GM21576 (cell line): Measurements from ENCODE around the gene IL7R.
"Not testable (repeated sequence)": the region's sequence is repeated elsewhere in the genome, so short reads cannot be mapped to it uniquely, and the experiment has no call there.

ENCODE experiments used
- ATAC-seq: cut with Tn5 transposase; IDR thresholded peaks from one replicate; pipeline ENCODE4 v1.9.1; 2021; ENCODE audit warnings: mild to moderate bottlenecking, moderate library complexity; ENCODE audit not compliant: unreplicated experiment

The IL7R gene

GRCh38 chr5:35870605-35871004 lies 13.9 kb downstream of the IL7R start:
- ATAC-seq, result no peak

DNA sequence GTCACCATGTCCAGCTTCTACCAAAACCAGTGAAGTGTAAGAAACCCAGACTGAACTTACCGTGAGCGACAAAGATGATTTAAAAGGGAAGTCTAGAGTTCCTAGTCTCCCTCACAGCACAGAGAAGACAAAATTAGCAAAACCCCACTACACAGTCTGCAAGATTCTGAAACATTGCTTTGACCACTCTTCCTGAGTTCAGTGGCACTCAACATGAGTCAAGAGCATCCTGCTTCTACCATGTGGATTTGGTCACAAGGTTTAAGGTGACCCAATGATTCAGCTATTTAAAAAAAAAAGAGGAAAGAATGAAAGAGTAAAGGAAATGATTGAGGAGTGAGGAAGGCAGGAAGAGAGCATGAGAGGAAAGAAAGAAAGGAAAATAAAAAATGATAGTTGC lies 19.8 kb downstream of the IL7R start:
- ATAC-seq, result no peak

DNA sequence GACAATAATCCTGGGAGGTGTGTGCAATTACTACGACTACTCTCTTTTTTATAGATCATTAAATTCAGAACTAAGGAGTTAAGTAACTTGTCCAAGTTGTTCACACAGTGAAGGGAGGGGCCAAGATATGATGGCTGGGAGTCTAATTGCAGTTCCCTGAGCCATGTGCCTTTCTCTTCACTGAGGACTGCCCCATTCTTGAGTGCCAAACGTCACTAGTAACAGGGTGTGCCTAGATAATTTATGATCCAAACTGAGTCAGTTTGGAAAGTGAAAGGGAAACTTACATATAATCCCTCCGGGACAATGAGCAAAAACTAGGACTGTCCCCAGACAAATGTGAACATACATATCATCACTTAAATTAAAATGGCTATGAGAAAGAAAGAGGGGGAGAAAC lies 20.2 kb downstream of the IL7R start:
- no peak for ATAC-seq

- no peak for ATAC-seq
Measured at GRCh38 chr5:35877655-35878054, 21.0 kb downstream of the IL7R start.

- ATAC-seq, result no peak
Measured at GRCh38 chr5:35878079-35878478, 21.4 kb downstream of the IL7R start.

GRCh38 chr5:35879096-35879495 lies 22.4 kb downstream of the IL7R start:
- ATAC-seq, result no peak

DNA sequence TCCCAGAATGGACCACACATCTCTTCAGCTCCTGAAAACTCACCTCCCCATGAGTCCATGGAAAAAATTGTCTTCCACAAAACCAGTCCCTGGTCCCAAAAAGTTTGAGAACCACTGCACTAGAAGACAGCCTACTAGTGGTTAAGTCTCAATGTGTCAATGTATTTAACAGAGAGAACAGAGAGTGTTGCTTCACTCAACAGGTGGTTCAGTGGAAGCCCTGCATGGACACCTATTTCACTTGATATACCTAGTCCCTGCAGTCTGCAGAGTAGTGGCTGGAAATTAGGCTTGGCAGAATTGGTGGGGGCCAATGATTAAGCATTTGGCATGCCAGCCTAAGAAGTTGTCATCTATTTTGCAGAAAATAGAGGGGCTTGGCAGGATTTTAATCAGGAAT lies 23.0 kb downstream of the IL7R start:
- ATAC-seq, result no peak

DNA sequence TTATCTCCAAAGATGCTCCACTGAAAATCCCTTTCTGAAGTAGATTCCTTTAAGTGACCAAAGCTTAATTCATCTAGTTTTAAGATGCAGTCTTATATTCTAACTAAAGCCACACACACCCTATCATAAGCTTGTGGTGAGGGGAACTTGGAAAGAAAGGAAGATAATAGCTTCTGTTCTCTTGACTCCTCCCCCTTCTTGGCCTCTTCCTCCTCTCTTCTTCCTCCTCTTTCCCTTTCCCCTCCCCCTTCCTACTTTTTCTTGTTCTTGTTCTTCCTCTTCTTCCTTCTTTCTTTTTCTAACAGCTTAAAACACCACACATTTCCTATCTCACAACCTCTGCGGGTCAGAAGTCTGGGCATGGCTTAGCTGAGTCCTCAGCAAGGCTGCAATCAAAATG lies 23.5 kb downstream of the IL7R start:
- no peak for ATAC-seq

GRCh38 chr5:35881758-35882157 lies 25.1 kb downstream of the IL7R start:
- no peak for ATAC-seq

DNA sequence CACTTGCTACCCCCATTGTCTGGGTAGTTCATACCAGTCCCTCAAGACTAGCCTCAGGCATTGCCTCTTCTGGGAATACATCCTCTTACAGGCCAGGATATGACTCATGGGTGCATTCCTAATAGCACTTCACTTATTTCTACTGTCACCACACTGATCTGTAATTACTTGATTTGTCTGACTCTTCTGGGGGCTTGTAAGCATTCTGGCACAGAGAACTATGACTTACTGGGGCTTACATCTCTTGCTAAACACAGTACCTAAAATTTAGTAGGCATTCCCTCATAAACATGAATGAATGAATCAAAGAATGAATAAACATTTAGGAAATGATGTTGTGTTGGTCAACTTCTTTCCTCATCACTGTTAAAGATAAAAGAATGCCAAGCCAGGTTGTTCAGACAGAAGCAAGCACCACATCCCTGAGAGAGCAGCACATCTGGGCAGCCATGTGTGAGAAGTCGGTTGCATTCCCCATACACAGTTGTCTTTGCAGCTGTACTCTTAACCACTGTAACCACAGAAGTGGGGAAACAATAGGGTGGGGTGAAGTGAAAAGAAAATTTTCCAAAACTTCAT lies 27.6 kb downstream of the IL7R start:
- ATAC-seq, result peak; percentile 85

DNA sequence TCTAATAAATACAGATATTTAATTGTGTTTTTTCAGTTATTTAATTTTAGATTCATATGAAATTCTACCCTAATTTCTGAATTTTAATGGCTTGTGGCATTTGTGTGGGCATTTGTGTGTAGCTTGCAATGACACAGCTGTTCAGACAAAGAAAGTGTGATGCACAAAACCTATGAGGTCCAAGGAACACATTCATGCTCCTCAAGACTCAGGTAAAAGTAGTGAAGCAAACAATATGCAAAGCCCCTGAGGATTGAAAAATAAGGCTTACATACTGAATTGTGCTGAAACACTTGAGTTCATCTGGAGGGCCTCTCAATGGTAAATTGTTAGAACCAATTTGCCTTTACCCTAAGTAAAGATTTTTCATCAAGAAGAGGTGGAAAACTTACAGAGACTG lies 28.1 kb downstream of the IL7R start:
- no peak for ATAC-seq

- no peak for ATAC-seq
Measured at GRCh38 chr5:35886381-35886780, 29.7 kb downstream of the IL7R start.

DNA sequence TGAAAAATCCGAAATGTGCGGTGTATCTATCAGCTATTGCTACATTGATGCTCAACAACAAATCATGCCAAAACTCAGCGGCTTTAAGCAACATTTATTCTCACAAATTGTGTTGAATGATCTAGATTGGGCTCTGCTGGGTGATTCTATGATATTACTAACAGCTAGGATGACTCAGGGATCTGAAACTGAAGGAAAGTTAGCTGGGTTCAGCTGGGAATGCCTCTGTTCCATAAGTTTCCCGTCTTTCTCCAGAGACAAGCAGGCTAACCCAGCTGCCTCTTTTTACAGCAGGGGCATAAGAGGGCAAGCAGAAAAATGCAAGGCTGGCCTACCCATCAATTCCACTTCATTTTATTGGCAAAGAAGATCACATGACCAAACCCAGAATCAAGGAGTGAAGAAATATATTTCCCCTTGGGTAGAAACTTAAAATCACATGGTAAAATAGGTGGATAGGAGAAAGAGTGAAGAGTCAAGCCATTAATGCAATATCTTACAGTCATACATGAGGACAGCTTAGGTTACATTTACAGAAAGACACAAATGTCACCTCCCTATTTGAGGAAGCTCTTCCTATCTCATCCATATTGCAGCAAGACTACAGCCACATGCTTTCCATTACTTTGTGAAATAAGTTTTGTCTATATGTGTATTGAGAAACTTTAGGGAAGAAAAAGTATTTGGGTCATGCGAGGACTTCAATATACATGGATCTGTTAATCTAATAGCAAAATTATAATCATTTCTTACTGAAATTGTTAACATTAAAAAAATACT lies 30.8 kb downstream of the IL7R start:
- no peak for ATAC-seq

DNA sequence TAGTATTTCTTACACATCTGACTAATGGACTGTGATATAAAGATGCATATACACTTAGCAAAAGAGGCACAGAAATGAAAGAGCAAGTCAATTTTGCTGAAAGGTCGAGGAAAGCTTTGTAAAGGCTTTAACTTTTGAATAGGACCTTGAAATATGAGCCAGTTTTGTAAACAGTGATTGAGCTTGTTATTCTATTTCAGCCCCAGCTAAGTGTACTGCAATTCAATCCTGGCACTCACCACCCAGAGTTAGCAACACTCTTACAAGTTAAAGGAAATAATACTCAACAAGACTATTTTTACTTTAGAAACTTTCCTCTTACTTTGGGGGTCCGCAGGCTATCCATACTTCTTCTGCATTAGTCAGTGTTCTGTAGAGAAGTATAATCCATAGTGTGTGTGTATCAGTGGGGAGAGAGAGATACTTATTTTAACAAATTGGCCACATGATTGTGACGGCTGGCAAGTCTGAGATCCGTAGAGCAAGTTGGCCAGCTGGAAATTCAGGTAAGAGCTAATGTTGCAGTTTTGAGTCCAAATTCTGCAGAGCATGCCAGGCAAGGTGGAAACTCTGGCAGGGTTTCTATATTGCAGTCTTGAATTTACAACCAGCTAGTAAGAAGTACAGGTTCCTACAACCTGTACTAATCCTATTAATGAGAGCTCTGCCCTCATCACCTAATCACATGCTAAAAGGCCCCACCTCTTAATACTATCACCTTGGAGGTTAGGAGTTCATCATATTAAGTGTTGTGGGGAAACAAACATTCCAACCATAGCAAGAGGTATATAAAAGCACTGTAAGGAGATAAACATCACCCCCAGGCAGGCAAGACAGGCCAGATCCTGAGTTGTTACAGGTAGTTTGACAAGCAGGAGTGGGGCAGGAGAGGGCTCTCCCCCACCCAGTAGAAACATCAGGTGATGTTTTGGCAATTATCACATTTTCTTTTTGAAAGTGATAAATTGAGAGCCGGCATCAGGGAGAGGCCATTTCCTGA lies 33.6 kb downstream of the IL7R start:
- ATAC-seq, result no peak

- ATAC-seq, result not testable (repeated sequence)
Measured at GRCh38 chr5:35892799-35893198, 36.1 kb downstream of the IL7R start.

DNA sequence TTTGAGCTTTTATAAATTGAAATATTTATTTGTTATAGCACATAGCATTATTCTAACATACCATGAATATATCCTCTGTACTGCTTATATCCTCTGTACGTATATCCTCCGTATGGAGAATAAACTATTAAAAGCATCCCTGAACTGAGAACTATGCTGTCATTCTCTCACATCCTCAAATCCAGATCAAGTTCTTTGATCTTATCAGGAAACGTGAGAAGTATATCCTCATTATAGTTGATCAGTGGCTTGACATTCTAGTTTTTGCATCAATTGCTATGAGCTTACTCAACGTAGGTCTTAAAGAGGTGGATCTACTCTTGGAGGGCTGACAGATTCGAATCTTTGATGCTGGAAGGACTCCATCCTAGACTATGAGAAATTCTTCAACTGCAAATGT lies 37.4 kb downstream of the IL7R start:
- ATAC-seq, result no peak

DNA sequence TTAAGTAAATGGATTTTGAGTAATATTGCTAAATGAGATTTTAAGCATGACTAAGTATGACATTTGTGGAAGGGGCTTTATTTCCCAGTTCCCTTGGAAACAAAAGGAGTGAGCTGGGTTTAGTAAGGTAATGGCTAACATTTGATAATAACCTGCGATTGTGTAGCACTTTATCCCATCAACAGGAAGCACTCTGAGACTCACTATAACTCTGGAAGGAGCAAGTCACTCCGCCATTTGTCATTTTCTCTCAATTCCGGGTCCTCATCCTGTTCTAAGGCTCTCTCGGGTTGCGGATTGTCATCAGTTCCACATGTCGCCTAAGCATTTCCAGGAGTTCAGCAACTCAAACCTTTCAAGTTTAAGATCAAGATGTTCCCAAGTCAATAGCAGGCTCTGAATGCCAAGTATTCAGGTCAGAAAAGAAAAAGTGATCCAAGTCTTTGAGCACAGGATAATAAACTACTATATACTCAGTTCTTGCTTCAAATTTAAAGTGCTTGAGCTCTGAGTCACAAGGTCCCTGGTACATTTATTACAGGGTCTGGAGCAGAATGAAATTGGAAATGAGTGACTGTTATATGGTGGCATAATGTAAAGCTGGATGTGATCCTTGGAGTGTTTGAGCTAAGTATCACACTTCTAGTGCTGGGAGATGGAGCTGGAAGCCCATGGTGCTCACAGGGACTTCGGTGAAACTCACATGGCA lies 42.4 kb downstream of the IL7R start:
- no peak for ATAC-seq

GRCh38 chr5:35899800-35900199 lies 43.1 kb downstream of the IL7R start:
- ATAC-seq, result peak; percentile 36

DNA sequence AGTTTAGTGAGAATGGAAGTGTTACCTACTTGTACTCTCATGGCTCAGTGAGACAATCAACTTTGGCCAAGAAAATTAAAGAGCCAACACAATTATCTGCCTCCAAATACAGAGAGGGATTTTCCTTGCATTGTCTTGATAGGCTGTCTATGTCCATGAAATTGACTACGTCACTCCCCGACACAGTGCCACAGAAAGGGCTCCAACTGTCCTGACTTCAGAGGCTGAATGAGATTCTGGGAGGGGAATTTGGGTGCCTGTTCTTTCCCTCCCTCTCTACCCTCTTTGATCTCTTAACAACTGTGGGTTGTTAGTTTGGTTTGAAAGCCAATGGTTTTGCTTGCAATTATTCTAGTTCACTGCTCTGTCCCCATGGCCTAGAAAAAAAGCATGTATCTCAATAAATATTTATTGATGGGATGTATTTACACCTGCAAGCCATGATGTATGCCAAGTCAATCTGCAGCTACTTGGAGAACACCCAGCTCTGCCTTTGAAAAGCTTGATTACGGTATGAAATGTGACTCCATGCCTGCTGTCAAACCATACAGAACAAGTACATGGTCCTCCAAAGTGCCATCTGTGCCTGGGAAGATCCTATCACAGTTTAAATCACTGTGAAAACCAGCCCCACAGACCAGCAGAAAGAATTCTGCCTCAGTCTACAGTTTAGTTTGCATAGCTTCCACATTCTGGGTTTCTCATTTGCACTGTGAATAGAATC lies 44.4 kb downstream of the IL7R start:
- ATAC-seq, result no peak

DNA sequence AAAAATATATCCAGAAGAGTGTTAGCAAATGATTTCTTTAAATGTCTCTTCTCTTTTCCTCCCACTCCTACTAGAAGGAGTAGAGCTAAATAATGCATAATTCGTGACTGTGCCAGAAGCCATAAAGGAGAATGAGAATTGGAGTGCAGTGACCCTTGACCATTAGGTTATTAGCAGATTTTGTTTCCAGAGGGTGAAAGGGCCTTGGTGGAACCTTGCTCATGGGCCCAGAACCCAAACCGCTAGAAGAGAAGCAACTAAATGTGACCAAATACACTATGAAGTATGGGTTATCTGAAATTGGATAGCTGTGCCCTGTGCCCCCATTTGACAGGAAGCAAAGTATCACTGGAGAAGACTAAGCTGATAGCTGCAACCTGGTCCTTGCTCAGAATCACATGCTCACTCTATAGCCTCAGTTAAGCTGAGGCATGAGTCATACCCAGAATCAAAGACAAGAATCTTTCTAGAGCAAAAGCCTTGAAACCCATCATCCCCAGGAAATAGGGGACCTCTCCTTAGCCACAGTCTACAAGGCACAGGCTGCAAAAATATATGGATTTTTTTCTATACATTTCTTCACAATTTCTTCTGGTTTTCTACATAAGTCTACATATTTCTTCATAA lies 45.5 kb downstream of the IL7R start:
- peak; percentile 57 for ATAC-seq
